C4-2B (cell line): Measurements from ENCODE around the gene PCYT1A.

ENCODE experiments used
- ZFX ChIP-seq: fragments of 450-650 bp; IDR thresholded peaks from 2 replicates; pipeline ENCODE4 v1.6.1; 2017
- TF ChIP-seq, protein P1 (sequence below): fragments of 450-650 bp; conservative IDR thresholded peaks from 2 replicates; pipeline ENCODE4 v1.5.1; 2017; ENCODE audit warnings: mild to moderate bottlenecking

DNA sequence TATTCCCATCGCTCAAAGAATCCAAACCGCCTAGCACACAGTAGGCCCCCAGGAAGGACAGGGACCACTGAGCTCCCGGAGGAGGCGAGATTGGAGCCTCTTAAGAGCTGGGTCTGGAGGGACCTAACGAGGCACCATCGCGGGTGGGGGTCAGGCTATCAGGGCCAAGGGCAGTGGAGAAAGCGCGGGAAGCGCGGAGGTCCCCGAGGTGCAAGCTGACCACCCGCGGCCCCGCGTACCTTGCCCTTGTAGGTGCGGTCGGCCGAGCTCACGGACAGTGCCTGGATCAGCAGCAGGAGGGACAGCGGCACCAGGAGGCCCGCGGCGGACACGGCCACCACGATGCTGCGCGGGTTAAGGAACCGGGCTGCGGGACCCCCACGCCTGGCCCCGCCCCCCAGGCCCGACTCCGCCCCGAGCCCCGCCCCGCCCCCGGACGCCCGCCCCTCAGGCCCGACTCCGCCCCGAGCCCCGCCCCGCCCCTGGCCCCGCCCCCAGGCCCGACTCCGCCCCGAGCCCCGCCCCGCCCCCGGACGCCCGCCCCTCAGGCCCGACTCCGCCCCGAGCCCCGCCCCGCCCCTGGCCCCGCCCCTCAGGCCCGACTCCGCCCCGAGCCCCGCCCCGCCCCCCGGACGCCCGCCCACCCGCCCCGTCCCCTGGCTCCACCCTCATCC is 80.2 kb downstream of the PCYT1A start:
- TF ChIP-seq, protein P1, sequence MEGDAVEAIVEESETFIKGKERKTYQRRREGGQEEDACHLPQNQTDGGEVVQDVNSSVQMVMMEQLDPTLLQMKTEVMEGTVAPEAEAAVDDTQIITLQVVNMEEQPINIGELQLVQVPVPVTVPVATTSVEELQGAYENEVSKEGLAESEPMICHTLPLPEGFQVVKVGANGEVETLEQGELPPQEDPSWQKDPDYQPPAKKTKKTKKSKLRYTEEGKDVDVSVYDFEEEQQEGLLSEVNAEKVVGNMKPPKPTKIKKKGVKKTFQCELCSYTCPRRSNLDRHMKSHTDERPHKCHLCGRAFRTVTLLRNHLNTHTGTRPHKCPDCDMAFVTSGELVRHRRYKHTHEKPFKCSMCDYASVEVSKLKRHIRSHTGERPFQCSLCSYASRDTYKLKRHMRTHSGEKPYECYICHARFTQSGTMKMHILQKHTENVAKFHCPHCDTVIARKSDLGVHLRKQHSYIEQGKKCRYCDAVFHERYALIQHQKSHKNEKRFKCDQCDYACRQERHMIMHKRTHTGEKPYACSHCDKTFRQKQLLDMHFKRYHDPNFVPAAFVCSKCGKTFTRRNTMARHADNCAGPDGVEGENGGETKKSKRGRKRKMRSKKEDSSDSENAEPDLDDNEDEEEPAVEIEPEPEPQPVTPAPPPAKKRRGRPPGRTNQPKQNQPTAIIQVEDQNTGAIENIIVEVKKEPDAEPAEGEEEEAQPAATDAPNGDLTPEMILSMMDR: no peak
- TF ChIP-seq ZFX: no peak
